ENCODE measurements around the gene VWA5B2. TPM values are rescaled to one million over a fixed set of nuclear protein-coding genes. Genes with fewer than 3 reads are reported as not detected.

VWA5B2 gene
- total and polyA plus RNA-seq, 9 of the 15 experiments (the other 6 are each of a cell fraction or from before 2014, with no cell fraction given), result 0.04 TPM; not detected in 8

DNA sequence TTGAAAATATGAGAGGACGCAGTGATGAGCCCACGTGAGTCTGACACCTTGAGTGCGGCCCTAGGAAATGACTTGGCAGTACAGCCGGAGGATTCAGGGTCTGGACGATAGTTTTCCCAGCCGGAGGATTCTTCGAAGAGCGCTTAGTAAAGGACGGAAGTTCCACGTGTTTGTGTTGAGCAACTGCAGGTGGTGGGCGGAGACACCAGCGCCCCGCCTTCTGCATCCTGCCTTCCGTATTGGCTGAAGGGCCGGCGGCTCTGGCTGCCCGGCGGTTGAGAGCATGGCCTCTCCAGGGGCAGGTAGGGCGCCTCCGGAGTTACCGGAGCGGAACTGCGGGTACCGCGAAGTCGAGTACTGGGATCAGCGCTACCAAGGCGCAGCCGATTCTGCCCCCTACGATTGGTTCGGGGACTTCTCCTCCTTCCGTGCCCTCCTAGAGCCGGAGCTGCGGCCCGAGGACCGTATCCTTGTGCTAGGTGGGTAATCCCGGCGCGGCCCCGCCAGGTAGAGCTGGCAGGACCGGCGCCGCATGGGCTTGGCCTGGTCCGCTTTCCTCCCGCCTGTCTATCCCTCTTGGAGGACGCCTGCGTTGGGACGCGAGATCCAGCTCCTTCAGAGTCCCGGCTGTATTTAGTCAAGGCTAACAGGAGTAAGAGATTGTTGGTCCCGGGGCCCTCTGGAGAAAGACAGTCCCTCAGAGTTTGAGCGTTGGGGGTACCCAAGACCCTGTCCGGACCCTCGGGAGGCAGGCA, 20.2 kb downstream of the VWA5B2 start, which contains the start of gene EEF1AKMT4 (continued):
- TF ChIP-seq, protein P1, sequence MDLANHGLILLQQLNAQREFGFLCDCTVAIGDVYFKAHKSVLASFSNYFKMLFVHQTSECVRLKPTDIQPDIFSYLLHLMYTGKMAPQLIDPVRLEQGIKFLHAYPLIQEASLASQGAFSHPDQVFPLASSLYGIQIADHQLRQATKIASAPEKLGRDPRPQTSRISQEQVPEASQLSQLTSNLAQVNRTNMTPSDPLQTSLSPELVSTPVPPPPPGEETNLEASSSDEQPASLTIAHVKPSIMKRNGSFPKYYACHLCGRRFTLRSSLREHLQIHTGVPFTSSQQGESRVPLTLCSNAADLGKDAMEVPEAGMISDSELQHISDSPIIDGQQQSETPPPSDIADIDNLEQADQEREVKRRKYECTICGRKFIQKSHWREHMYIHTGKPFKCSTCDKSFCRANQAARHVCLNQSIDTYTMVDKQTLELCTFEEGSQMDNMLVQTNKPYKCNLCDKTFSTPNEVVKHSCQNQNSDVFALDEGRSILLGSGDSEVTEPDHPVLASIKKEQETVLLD (IDR thresholded peaks at IDR 0.05), result no peak
- TF ChIP-seq TCF7L2 (IDR thresholded peaks at IDR 0.05; ENCODE audit: low read depth, low read length) (0 out of 2 replicates have a peak, but pooled peaks have one; percentile 24), TEAD2 (tag; IDR thresholded peaks at IDR 0.05) (no peak), SOX6 (IDR thresholded peaks at IDR 0.05) (peak; percentile 36; the same call in 1 of the 2 replicates), EP300 (IDR thresholded peaks at IDR 0.05; ENCODE audit: low read length) (peak; percentile 62), ZSCAN29 (IDR thresholded peaks at IDR 0.05) (no peak; the same call in 1 of the 2 replicates), NONO (IDR thresholded peaks at IDR 0.05; ENCODE audit: low read depth in 2 of 2, low read length in 1 of 2) (no peak), PHB2 (IDR thresholded peaks at IDR 0.05; ENCODE audit: low read depth) (no peak), ZNF197 (CRISPR knock-in tag; IDR thresholded peaks at IDR 0.05; ENCODE audit: low read depth) (no peak), SMARCE1 (IDR thresholded peaks at IDR 0.05) (no peak), EHMT2 (IDR thresholded peaks at IDR 0.05) (no peak), ZNF780A (CRISPR knock-in tag; IDR thresholded peaks at IDR 0.05) (no peak), CSDE1 (IDR thresholded peaks at IDR 0.05) (no peak), ZNF175 (CRISPR knock-in tag; IDR thresholded peaks at IDR 0.05; ENCODE audit: low read depth) (no peak), MTF1 (CRISPR knock-in tag; IDR thresholded peaks at IDR 0.05; ENCODE audit: borderline replicate concordance) (no peak)
- TF ChIP-seq, protein P2, sequence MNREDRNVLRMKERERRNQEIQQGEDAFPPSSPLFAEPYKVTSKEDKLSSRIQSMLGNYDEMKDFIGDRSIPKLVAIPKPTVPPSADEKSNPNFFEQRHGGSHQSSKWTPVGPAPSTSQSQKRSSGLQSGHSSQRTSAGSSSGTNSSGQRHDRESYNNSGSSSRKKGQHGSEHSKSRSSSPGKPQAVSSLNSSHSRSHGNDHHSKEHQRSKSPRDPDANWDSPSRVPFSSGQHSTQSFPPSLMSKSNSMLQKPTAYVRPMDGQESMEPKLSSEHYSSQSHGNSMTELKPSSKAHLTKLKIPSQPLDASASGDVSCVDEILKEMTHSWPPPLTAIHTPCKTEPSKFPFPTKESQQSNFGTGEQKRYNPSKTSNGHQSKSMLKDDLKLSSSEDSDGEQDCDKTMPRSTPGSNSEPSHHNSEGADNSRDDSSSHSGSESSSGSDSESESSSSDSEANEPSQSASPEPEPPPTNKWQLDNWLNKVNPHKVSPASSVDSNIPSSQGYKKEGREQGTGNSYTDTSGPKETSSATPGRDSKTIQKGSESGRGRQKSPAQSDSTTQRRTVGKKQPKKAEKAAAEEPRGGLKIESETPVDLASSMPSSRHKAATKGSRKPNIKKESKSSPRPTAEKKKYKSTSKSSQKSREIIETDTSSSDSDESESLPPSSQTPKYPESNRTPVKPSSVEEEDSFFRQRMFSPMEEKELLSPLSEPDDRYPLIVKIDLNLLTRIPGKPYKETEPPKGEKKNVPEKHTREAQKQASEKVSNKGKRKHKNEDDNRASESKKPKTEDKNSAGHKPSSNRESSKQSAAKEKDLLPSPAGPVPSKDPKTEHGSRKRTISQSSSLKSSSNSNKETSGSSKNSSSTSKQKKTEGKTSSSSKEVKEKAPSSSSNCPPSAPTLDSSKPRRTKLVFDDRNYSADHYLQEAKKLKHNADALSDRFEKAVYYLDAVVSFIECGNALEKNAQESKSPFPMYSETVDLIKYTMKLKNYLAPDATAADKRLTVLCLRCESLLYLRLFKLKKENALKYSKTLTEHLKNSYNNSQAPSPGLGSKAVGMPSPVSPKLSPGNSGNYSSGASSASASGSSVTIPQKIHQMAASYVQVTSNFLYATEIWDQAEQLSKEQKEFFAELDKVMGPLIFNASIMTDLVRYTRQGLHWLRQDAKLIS (CRISPR knock-in tag; IDR thresholded peaks at IDR 0.05), result no peak
- TF ChIP-seq, protein P3, sequence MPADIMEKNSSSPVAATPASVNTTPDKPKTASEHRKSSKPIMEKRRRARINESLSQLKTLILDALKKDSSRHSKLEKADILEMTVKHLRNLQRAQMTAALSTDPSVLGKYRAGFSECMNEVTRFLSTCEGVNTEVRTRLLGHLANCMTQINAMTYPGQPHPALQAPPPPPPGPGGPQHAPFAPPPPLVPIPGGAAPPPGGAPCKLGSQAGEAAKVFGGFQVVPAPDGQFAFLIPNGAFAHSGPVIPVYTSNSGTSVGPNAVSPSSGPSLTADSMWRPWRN (IDR thresholded peaks at IDR 0.05; ENCODE audit: low read depth), result no peak
- TF ChIP-seq, protein P4, sequence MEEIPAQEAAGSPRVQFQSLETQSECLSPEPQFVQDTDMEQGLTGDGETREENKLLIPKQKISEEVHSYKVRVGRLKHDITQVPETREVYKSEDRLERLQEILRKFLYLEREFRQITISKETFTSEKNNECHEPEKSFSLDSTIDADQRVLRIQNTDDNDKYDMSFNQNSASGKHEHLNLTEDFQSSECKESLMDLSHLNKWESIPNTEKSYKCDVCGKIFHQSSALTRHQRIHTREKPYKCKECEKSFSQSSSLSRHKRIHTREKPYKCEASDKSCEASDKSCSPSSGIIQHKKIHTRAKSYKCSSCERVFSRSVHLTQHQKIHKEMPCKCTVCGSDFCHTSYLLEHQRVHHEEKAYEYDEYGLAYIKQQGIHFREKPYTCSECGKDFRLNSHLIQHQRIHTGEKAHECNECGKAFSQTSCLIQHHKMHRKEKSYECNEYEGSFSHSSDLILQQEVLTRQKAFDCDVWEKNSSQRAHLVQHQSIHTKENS (CRISPR knock-in tag; IDR thresholded peaks at IDR 0.05), result no peak
- TF ChIP-seq, protein P5, sequence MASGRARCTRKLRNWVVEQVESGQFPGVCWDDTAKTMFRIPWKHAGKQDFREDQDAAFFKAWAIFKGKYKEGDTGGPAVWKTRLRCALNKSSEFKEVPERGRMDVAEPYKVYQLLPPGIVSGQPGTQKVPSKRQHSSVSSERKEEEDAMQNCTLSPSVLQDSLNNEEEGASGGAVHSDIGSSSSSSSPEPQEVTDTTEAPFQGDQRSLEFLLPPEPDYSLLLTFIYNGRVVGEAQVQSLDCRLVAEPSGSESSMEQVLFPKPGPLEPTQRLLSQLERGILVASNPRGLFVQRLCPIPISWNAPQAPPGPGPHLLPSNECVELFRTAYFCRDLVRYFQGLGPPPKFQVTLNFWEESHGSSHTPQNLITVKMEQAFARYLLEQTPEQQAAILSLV (tag; IDR thresholded peaks at IDR 0.05), result peak; percentile 69

All from K562 (cell line).